ENCODE data around the gene MYOCD.

The MYOCD gene, protein sequence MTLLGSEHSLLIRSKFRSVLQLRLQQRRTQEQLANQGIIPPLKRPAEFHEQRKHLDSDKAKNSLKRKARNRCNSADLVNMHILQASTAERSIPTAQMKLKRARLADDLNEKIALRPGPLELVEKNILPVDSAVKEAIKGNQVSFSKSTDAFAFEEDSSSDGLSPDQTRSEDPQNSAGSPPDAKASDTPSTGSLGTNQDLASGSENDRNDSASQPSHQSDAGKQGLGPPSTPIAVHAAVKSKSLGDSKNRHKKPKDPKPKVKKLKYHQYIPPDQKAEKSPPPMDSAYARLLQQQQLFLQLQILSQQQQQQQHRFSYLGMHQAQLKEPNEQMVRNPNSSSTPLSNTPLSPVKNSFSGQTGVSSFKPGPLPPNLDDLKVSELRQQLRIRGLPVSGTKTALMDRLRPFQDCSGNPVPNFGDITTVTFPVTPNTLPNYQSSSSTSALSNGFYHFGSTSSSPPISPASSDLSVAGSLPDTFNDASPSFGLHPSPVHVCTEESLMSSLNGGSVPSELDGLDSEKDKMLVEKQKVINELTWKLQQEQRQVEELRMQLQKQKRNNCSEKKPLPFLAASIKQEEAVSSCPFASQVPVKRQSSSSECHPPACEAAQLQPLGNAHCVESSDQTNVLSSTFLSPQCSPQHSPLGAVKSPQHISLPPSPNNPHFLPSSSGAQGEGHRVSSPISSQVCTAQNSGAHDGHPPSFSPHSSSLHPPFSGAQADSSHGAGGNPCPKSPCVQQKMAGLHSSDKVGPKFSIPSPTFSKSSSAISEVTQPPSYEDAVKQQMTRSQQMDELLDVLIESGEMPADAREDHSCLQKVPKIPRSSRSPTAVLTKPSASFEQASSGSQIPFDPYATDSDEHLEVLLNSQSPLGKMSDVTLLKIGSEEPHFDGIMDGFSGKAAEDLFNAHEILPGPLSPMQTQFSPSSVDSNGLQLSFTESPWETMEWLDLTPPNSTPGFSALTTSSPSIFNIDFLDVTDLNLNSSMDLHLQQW

DNA sequence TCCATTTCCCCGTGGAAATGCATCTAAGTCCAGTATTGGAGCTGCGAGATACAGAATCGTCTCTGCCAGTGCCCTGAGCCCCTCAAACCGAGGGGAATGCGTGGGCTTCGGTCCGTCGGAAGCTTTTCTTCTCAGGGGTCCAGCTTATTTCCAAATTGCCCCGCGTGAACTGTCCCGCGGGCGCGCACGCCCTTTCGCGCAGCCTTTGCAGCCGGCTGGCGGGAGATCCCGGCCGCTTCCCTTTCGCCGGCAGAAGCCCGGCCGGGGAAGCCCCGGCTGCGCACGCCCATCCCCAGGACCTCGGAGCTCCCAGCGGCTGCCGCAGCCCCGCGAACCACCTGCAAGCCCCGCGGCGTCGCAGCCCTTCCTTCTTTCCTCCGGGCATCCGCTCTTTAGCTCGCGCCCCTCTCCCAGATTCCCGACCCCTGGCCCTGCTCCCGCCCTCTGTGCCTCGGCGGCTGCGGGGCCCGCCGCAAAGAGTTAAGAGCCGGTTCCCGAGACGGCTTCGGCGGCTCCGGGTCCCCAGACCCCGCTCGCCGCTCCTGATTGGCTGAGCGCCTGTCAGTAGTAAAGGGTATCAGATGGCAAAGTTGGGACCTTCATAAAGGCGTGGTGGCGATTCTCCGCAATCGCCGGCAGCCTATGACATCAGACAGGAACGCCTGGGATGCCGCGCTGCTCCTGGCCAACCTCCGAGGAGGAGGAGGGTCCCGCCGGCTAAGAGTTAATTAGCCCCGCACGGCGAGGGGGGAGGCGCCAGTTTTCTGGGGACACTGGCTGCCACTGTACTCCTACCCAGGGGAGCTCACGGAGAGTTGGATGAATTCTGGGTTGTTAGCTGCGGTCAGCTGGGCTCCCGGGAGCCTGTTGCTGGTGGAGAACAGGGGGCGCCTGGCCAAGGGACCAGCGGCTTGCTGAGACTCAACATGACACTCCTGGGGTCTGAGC, at the start of gene MYOCD:
Gene MYOCD (plus strand): TSS at position 628 of the 948 bp plus-strand sequence. CDS start 299 bp downstream, at position 927.
- TF ChIP-seq, protein P1, sequence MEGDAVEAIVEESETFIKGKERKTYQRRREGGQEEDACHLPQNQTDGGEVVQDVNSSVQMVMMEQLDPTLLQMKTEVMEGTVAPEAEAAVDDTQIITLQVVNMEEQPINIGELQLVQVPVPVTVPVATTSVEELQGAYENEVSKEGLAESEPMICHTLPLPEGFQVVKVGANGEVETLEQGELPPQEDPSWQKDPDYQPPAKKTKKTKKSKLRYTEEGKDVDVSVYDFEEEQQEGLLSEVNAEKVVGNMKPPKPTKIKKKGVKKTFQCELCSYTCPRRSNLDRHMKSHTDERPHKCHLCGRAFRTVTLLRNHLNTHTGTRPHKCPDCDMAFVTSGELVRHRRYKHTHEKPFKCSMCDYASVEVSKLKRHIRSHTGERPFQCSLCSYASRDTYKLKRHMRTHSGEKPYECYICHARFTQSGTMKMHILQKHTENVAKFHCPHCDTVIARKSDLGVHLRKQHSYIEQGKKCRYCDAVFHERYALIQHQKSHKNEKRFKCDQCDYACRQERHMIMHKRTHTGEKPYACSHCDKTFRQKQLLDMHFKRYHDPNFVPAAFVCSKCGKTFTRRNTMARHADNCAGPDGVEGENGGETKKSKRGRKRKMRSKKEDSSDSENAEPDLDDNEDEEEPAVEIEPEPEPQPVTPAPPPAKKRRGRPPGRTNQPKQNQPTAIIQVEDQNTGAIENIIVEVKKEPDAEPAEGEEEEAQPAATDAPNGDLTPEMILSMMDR (IDR thresholded peaks at IDR 0.05; ENCODE audit: borderline replicate concordance, insufficient read depth, low read depth, low read length) = no peak
- peak within 1 kb of the TSS; percentile 58 for H3K4me3 ChIP-seq (ENCODE audit: low read depth, low read length)

DNA sequence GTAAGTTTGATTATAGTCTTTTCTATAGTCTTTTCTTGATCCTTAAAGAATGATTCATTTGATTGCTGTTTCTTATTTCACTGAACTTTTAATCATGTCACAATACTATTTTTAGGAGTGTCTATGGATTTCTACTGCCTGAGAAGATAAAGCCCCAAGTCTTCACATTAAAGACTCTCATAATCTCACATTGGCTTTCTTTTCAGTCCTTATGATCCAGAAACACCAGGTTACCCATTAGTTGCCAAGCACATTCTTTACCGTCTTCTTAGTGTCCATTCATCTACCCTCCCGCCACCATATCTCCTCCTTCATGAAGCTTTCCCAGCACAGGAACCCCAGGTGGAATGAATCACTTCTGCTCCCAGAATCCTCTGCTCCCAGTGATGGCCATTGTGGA, 49.5 kb upstream of the MYOCD start:
- H3K4me3 ChIP-seq (ENCODE audit: low read depth, low read length) = no peak overlapping the region
- TF ChIP-seq, protein P1 (IDR thresholded peaks at IDR 0.05; ENCODE audit: borderline replicate concordance, insufficient read depth, low read depth, low read length) = no peak

DNA sequence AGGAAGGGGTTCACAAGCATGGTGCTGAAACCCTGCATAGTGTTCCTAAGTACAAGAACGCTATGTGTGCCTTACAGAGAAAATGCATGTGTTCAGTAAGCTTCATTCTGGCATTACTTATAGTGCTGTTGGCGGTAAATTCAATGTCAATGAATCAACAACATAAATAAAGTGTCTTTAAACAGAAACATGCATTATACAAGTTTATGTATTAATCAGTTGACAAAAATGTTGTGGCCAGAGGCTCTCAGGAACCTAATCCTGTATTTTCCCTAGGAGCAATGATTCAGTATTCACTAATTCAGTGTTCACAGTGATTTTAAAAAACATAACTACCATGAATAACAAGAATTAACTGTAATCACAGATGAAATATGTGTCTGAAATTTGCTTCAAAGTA, 47.1 kb upstream of the MYOCD start:
- TF ChIP-seq, protein P1 (IDR thresholded peaks at IDR 0.05; ENCODE audit: borderline replicate concordance, insufficient read depth, low read depth, low read length) = no peak
- H3K4me3 ChIP-seq (ENCODE audit: low read depth, low read length) = no peak overlapping the region

DNA sequence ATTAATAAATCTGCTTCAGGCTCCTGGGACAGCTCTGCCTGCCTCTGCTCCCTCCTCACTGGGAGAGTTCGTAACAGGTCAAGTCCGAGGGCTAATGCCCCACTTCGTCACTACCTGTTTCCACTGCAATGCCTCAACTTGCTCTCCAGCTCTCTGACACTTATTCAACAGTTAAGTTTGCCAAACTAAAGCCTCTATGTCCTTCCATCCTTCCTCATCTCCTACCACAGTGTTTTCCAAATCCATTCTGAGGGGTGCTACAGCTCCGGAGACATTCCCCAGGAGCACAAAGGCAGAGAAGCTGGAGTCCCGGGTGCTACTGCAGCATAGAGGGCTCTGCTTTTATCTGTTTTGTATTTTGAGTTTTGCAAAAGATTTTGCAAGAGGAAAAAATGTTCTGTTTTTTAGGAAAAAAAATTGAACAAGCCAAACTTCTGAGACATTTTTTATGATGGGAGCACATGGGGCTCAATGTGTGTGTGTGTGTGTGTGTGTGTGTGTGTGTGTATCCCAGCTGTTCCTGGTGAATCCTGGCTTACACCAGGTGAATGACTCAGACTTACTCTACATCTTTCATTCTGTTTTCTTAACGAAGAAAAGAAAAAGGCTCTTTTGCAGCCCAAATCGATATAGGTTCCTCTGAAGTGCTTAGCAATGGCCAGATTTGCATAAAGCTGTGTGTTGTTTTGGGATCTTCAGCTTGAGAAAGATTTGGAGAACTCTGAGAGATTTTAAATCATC, 46.1 kb upstream of the MYOCD start:
- TF ChIP-seq, protein P1 (IDR thresholded peaks at IDR 0.05; ENCODE audit: borderline replicate concordance, insufficient read depth, low read depth, low read length) = no peak
- no peak overlapping the region for H3K4me3 ChIP-seq (ENCODE audit: low read depth, low read length)

DNA sequence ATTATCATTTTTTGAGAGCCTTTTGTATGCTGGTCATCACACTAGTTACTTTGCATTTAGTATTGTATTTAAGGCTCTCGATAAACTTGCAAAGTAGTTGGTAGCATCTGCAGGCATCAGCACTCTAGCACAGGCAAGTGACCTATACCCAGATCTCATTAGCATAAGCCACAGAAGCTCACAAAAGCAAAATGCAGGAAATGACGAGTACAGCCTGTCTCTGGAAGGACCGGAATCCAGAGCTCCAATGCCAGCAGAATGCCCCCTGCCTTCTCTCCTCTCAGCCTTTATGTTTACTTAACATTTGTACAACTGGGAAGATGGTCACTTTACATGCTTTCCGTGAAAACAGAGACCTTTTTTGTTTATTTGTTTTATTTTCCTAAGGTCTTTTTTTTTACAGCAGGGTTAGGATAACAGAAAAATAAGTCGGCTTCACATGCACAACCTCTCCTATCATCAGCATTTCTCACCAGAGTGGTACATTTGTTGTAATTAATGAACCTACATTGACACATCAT, 45.4 kb upstream of the MYOCD start:
- TF ChIP-seq, protein P1 (IDR thresholded peaks at IDR 0.05; ENCODE audit: borderline replicate concordance, insufficient read depth, low read depth, low read length) = no peak
- no peak overlapping the region for H3K4me3 ChIP-seq (ENCODE audit: low read depth, low read length)
